ENCODE data around the gene RGL4.
"Not testable (repeated sequence)": the region's sequence is repeated elsewhere in the genome, so short reads cannot be mapped to it uniquely, and the experiment has no call there.

RGL4 gene

DNA sequence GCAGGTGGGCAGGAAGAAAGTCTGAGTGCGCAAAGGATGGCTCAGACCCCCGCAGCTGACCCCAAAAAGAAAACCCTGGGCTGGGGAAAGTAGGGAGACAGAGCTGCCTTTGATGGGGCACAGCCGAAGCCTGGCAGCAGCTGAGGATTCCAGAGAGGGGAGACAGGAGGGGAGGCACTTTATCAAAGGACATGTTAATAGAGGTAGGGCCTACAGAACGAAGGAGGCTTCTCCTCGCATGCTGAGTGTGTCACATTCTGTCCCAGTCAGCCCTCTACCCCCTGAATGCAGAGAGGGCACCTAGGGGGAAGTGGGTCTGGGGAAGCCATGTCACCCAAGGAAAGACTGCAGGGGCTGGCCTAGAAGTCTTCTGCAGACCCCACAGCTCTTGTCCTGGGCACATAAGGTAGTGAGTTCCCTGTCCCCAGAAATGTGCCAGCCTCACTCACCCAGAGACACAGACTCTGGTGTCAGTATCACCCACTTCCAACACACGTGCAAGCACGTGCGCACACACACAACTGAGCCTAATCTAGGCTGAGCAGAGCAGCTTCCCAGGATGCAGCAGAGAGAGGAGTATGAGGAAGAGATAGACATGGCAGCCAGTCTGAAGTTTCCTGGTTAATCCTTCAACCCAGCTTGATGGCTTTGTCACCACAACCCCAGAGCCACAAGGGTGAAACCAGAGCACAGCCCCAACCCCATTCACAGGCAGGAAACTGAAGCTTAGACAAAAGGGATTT lies 18.3 kb upstream of the RGL4 start:
- not testable (repeated sequence) for H3K9me3 ChIP-seq (ENCODE audit: control insufficient read depth, low read length); H3K27me3 ChIP-seq (replicated peaks; ENCODE audit: control insufficient read depth, insufficient read depth, low read length); DNase-seq (ENCODE audit: low read depth); H3K4me3 ChIP-seq (ENCODE audit: low read length); H3K36me3 ChIP-seq (ENCODE audit: control insufficient read depth, insufficient read depth, low read length, severe bottlenecking); H3K9ac ChIP-seq (ENCODE audit: low read length); H3K4me1 ChIP-seq (ENCODE audit: control insufficient read depth, insufficient read depth, low read length)

DNA sequence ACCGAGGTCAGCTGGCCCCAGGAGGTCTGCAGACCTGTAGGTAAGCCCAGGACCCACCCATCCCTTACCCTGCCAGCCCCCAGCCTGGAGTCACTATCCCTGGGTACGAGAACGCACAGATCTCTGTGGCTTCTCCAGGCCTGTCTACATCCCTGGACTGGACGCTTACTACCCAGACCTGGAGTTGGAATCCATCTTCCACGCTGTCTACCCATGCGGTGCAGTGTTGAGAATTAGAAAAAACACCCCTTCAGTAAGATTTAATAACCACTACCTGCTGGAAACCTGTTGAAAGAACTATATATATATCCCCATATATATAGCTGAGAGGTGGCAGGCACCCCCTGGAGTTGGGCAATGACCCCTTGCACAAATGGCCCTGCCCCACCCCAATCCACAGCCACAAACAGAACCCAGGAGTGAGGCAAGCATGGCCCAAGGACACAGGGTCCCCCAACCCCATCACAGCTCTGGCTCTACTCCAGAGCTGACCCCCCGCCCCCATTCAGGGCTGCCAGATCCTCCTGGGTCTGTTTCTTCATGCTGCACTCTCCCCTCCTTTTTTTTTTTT lies 17.7 kb upstream of the RGL4 start:
- no peak for DNase-seq (ENCODE audit: low read depth)
- H3K27me3 ChIP-seq (replicated peaks; ENCODE audit: control insufficient read depth, insufficient read depth, low read length): no peaks in the 10 kb centered on the region
- no peaks in the 10 kb centered on the region for H3K36me3 ChIP-seq (ENCODE audit: control insufficient read depth, insufficient read depth, low read length, severe bottlenecking)
- H3K4me3 ChIP-seq (ENCODE audit: low read length): no peak overlapping the region
- H3K4me1 ChIP-seq (ENCODE audit: control insufficient read depth, insufficient read depth, low read length): peaks cover 6% of the 10 kb centered on the region
- no peaks in the 10 kb centered on the region for H3K9me3 ChIP-seq (ENCODE audit: control insufficient read depth, low read length)
- H3K9ac ChIP-seq (ENCODE audit: low read length): no peak overlapping the region

DNA sequence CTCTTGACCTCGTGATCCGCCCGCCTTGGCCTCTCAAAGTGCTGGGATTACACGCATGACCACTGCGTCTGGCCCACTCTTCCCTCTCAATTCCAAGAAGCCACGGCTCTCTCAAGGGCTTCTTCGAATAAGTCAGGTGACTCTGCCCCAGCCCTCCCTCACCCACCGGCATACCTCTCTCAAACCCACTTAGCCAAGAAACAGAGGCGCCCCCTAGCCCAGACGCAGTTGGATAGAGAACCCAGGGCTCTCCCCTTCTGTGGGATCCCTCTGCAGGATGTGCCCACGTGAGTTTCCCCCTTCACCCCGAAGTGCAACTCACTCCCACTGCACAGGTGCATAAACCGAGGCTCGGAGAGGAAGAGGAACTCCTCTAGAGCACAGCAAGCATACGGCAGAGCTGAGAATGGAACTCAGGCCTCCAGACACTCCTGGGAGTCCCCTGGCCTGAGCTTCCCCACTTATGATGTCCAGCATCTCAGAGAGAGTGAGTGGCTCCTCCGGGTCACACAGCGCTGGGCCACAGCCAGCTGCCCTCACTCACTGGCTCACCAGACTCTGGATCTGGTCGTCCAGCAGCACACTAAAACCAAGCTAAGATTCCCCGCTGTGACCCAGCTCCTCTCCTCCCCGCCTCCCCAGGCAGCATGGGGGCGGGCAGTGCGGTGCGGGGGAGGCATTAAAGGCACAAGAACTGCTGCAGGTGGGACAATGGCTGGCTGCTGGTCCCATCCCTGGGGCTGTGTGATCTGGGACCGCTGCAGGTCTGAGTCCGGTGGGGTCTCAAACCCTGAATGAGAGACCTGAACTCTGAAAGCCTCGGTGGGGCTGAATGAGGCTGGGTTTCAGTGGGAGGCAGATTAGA lies 16.8 kb upstream of the RGL4 start:
- Histone ChIP-seq H3K9ac (ENCODE audit: low read length) (no peak overlapping the region), H3K27me3 (replicated peaks; ENCODE audit: control insufficient read depth, insufficient read depth, low read length) (no peaks in the 10 kb centered on the region), H3K36me3 (ENCODE audit: control insufficient read depth, insufficient read depth, low read length, severe bottlenecking) (no peaks in the 10 kb centered on the region), H3K9me3 (ENCODE audit: control insufficient read depth, low read length) (no peaks in the 10 kb centered on the region), H3K4me3 (ENCODE audit: low read length) (no peak overlapping the region), H3K4me1 (ENCODE audit: control insufficient read depth, insufficient read depth, low read length) (peaks cover 6% of the 10 kb centered on the region)
- no peak for DNase-seq (ENCODE audit: low read depth)

DNA sequence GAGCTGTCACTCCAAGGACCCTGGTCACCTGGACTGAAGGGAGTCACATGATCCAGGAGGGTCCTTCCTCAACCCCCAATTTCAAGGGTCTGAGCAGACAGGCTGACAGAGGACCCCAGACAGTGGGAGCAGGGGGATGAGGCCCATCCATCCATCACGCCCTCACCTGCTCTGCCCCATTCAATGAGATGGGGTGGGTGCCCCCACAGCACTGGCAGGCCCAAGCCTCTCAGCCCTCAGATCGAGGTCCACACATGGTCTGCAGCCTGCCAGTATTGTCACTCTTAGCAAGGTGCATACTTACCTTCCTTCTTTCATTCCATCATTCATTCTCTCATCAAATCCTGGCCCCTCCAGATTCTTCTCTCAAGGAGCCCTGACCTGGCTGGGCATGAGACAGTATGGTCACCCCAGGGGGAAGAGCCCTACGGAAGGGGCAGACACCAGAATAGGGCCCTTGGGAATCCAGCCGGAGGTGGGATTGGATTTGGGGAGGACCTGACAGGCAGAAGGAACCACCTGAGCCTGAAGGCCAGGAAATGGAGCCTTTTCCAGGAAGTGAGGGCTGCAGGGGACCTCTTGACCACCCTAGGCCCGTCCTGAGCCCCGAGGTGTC lies 15.8 kb upstream of the RGL4 start:
- H3K4me3 ChIP-seq (ENCODE audit: low read length); H3K4me1 ChIP-seq (ENCODE audit: control insufficient read depth, insufficient read depth, low read length); H3K9ac ChIP-seq (ENCODE audit: low read length); H3K27me3 ChIP-seq (replicated peaks; ENCODE audit: control insufficient read depth, insufficient read depth, low read length); H3K36me3 ChIP-seq (ENCODE audit: control insufficient read depth, insufficient read depth, low read length, severe bottlenecking); H3K9me3 ChIP-seq (ENCODE audit: control insufficient read depth, low read length); DNase-seq (ENCODE audit: low read depth): not testable (repeated sequence)

- Histone ChIP-seq H3K27me3 (replicated peaks; ENCODE audit: control insufficient read depth, insufficient read depth, low read length) (no peaks in the 10 kb centered on the region), H3K36me3 (ENCODE audit: control insufficient read depth, insufficient read depth, low read length, severe bottlenecking) (no peaks in the 10 kb centered on the region), H3K9ac (ENCODE audit: low read length) (no peak overlapping the region), H3K4me1 (ENCODE audit: control insufficient read depth, insufficient read depth, low read length) (peaks cover 6% of the 10 kb centered on the region), H3K4me3 (ENCODE audit: low read length) (no peak overlapping the region), H3K9me3 (ENCODE audit: control insufficient read depth, low read length) (no peaks in the 10 kb centered on the region)
- no peak for DNase-seq (ENCODE audit: low read depth)
Measured at GRCh38 chr22:23675502-23676415, 15.1 kb upstream of the RGL4 start.

DNA sequence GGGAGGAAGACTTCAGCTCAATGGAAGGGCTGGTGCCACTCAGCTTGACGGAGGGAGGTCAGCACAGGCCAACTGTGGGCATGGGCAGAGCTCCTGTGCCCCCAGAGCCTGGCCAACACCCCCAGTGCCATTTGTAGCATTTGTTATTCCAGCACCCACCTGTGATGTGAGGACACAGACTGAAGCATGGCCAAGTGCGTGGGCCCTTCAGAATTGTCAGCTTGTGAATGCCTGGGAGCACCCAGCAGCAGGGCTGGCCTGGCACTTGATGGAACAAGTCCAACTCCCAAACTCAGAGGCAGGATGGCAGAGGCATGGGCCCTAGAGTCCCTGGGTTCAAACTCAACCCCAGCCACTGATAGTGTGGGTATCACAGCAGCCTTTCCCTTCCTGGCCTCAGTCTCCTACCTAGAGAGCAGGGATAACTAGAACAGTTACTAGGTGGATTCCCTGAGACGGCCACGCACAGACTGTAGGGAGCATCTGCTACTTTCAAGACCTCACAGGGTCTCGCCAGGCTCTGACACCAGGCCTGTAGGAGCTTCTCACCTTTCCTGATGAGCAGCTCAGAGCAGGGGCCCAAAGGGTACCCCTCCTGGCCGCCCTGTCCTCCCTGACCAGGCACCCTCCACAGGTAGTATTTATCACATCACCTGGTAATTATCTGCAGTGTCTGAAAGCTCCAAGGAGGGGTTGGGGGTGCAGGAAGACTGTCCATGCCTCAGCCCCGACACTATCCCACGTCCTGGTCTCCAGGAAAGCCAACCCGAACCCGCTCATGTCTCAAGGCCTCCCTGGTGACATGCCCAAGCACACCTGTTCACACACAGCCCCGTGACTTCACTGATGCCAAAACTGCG lies 13.7 kb upstream of the RGL4 start:
- not testable (repeated sequence) for DNase-seq (ENCODE audit: low read depth); H3K27me3 ChIP-seq (replicated peaks; ENCODE audit: control insufficient read depth, insufficient read depth, low read length); H3K9me3 ChIP-seq (ENCODE audit: control insufficient read depth, low read length); H3K4me1 ChIP-seq (ENCODE audit: control insufficient read depth, insufficient read depth, low read length); H3K36me3 ChIP-seq (ENCODE audit: control insufficient read depth, insufficient read depth, low read length, severe bottlenecking); H3K4me3 ChIP-seq (ENCODE audit: low read length); H3K9ac ChIP-seq (ENCODE audit: low read length)

DNA sequence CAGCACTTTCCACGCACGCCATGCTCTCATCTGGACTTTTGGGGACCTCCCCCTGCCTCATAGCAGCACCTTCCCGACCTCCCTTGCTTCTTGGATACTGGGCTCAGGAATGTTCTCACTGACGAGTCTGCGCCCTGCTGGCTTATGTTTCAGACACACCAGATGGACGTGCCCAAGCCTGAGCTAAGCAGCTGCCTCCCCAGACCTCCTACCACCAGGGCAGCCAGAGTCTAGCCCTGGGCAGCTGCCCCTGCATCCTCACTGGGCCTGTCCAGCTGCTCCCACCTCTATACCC lies 13.2 kb upstream of the RGL4 start:
- Histone ChIP-seq H3K27me3 (replicated peaks; ENCODE audit: control insufficient read depth, insufficient read depth, low read length) (no peaks in the 10 kb centered on the region), H3K9ac (ENCODE audit: low read length) (no peak overlapping the region), H3K36me3 (ENCODE audit: control insufficient read depth, insufficient read depth, low read length, severe bottlenecking) (no peaks in the 10 kb centered on the region), H3K4me3 (ENCODE audit: low read length) (no peak overlapping the region), H3K9me3 (ENCODE audit: control insufficient read depth, low read length) (no peaks in the 10 kb centered on the region), H3K4me1 (ENCODE audit: control insufficient read depth, insufficient read depth, low read length) (peaks cover 6% of the 10 kb centered on the region)
- no peak for DNase-seq (ENCODE audit: low read depth)

DNA sequence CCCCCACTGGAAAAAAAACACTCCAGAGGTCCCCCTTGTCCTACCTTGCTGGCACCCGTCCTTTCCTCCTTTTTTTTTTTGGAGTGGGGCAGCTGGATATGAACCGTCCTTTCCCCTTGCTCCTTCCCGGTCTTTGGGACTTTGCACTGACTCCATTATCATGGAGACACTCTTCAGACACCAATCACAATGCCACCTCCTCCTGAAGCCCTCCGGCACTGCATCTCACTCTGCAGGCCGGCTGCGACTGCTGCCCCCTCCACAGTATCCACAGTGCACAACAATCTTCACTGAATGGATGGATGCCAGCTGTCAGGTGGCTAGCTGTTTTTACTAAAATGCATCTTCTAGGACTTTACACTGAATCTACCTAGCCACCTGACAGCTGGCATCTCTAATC lies 12.7 kb upstream of the RGL4 start:
- no peak for DNase-seq (ENCODE audit: low read depth)
- Histone ChIP-seq H3K4me3 (ENCODE audit: low read length) (no peak overlapping the region), H3K9me3 (ENCODE audit: control insufficient read depth, low read length) (no peaks in the 10 kb centered on the region), H3K27me3 (replicated peaks; ENCODE audit: control insufficient read depth, insufficient read depth, low read length) (no peaks in the 10 kb centered on the region), H3K36me3 (ENCODE audit: control insufficient read depth, insufficient read depth, low read length, severe bottlenecking) (peaks cover 4% of the 10 kb centered on the region), H3K9ac (ENCODE audit: low read length) (no peak overlapping the region), H3K4me1 (ENCODE audit: control insufficient read depth, insufficient read depth, low read length) (peaks cover 6% of the 10 kb centered on the region)

GRCh38 chr22:23681026-23681809 lies 9.6 kb upstream of the RGL4 start:
- Histone ChIP-seq H3K36me3 (ENCODE audit: control insufficient read depth, insufficient read depth, low read length, severe bottlenecking) (peaks cover 8% of the 10 kb centered on the region), H3K9me3 (ENCODE audit: control insufficient read depth, low read length) (no peaks in the 10 kb centered on the region), H3K4me3 (ENCODE audit: low read length) (no peak overlapping the region), H3K4me1 (ENCODE audit: control insufficient read depth, insufficient read depth, low read length) (no peaks in the 10 kb centered on the region), H3K9ac (ENCODE audit: low read length) (no peak overlapping the region), H3K27me3 (replicated peaks; ENCODE audit: control insufficient read depth, insufficient read depth, low read length) (no peaks in the 10 kb centered on the region)
- no peak for DNase-seq (ENCODE audit: low read depth)

Measured in adipocyte (in vitro differentiated cells).